ENCODE results near the gene GRAP2.

Gene GRAP2

DNA sequence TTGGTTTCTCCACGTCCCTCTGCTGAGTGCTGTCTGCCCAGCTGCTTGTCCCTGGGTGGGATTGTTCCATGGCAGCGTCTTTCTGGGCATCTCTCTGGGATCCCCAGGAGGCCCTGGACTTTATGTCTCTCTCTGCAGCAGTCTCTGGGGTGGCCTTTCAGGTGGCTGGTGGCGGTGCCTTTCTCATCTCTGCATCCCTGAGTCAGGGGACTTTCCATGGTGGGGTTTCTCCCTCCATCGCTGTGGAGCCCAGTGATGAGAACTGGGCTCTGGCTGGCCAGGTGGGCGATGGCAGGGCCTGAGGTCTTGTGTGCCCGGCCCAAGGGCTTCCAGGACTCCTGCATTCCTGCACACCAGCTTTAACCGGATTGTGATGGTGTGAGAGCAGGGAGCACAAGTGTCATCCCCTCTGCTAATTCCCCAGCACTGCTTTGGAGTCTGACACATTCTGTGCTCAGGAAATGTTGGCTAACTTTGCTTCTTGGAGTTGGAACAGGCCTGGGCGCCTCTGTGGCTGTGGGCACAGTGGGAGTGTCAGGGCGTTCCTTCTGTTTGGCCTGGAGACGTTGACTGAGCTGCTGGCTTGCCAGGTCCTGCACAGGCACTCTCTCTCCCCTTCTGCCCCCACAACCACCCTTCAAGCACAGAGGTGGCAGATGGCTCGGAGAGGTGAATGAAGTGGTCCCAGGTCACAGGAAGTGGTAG lies 121.8 kb downstream of the GRAP2 start:
- DNase-seq = peak; percentile 18
